Measurements from ENCODE around the gene RENBP.

Gene RENBP

DNA sequence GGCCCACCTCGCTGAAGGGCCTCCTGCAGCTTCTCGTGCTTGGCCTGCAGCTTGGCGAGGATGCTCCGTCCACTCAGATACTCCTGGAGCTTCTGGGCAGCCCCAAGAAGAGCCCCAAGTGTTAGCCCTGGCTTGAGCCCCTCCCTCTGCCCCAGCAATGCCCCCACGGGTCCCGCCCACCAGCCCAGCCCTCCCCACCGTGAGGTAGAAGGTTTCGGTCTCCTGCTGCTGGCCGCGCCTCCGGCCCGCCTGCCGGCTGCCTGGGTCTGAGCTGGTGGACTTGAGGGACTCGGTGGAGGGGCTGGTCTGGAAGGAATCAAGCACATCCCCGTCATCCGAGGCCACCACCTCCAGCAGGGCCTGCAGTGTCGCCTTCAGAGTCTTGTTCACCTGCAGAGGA, 31.2 kb downstream of the RENBP start:
- DNase-seq, result no peak

DNA sequence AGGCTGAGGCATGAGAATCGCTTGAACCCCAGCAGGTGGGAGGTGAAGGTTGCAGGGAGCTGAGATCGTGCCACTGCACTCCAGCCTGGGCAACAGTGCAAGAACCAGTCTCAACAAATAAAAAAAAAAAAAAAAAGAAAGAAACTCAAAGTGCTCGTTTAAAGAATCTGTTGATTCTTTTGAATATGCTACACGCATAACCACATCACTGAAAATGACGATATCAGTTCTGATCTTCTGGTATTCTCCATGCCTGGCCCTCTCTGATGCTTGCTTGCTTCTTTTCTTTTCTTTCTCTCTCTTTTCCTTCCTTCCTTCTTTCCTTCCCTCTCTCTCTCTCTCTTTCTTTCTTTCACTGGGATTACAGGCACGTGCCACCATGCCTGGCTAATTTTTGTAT, 32.6 kb downstream of the RENBP start:
- no peak for DNase-seq

DNA sequence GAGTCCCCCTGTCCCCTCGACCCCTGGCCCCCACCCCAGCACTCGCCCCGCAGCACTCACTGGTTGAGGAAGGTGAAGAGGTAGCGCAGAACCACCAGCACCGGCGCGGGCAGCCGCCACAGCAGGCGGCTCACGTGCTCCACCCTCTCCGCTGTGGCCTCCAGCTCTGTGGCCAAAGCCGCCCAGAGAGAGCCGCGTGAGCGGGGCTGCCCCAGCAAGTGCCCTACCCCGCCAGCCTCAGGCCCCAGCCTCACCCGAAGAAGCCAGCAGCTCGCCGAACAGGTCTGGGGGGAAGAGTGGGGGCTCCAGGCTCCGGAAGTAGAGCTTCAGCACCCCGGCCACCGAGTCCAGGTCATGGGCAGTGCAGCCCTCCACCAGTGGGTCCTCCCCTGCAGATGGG, 34.0 kb downstream of the RENBP start:
- DNase-seq, result no peak

DNA sequence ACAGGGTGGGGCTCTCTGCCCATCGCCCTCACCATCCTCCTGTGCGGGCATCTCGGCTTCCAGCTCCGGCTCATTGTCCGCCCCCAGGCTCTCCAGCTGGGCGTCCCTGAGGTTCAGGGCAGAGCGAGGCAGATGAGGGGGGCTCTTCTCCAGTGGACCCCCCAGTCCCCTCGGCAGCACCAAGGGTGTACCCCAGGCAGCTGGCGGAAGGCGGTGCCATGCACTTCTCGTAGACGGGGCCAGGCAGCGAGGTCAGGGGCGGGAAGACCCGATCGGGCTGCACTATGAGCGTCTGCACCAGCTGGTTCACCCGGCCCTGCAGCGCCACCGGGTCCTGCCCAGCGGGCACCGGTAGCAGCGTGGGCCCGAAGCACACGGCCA, 34.5 kb downstream of the RENBP start:
- DNase-seq, result no peak

DNA sequence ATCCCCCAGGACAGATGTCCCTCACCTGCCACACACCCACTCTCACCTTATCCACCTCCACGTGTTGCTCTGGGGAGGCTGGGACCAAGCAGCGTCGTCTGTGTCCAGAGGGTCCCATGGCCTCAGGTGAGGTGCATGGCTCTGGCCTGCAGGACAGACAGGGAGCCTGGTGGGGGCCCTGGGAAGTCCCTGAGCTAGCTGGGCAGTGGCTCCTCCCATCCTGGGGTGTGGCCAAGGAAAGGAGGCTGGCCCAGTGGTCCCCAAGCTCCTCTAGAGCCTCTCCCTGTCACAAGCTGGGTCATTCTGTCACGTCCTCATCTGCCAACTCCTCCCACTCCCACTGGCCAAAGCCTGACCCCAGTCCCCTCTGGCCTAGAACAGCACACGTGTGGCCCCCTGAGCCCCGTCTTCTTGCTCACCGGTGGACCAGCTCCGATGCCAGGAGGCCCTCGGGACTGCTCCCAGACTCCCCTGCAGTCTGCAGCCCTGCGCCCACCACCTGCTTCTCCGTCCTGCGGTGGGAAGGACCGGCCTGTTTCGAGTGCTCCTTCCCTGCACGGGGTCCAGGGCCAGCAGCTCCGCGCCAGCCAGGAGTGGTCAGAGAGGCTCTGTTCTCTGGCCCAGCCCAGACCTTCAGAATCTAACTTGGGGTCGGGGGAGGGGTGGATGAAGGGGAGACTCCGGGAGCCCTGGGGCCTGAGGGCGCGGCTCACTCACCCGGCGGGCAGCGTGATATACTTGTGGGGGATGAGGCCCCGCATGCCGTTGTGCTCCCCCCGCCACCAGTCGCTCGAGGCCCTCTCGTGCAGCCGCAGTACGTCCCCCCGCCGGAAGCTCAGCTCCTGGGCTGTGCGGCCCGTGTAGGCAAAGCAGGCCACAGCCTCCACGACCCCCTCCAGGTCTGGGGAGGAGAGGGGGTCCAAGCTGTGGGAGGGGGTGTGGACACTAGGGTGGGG, 35.1 kb downstream of the RENBP start:
- DNase-seq, result no peak

DNA sequence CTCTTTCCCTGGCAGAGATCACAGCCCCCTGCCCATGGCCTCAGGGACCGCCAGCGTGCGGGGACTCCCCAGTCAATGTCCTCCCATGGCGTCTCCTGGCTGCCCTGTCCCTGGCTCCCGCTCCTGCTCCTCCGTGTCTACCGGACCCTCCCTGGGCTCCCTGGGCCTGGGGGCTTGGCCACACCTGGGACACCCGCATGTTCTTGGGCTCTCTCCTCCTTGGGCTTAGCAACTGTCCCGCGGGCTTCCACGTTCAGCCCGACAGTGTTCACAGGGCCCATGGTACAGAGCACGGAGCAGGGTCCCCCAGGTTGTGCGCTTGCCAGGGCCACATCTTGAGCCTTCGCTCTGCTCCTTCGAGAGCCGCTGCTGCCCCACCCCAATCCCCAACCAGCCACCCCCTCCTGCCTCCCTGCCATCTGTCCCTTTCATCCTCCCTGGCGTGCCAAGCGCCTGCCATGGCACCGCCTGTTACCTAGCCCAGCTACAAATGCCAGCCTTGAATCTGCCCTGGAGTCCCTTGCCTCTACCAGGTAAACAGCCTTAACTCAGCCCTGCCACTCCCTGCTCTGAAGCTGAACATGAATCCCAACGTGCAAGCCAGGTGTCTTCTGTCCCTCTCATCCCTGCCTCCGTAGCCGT, 36.1 kb downstream of the RENBP start:
- DNase-seq, result no peak

DNA sequence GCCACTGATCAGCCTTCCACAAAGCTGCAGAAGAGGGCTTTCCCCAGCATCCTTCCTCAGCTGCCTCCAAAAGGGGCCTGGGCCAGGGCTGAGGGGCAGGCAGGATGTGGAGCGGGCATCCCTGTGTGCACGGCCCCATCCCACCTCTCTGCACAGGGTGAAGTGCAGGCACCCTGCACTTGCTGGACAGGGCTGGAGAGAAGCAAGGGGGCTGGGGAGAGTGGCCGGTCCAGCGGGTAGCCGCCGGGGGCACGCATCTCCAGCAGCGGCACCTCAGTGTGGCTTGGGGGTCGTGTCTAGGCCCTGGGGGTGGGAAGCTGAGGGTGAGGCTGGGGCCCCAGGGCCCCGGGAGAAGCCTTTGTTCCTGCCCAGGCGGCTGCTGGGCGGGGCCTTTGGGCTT, 37.0 kb downstream of the RENBP start:
- no peak for DNase-seq

DNA sequence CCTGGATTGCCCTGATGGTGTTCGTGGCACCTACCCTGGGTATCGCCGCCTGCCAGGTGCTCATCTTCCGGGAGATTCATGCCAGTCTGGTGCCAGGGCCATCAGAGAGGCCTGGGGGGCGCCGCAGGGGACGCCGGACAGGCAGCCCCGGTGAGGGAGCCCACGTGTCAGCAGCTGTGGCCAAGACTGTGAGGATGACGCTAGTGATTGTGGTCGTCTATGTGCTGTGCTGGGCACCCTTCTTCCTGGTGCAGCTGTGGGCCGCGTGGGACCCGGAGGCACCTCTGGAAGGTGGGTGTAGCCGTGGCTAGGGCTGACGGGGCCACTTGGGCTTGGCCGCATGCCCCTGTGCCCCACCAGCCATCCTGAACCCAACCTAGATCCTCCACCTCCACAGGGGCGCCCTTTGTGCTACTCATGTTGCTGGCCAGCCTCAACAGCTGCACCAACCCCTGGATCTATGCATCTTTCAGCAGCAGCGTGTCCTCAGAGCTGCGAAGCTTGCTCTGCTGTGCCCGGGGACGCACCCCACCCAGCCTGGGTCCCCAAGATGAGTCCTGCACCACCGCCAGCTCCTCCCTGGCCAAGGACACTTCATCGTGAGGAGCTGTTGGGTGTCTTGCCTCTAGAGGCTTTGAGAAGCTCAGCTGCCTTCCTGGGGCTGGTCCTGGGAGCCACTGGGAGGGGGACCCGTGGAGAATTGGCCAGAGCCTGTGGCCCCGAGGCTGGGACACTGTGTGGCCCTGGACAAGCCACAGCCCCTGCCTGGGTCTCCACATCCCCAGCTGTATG, 38.1 kb downstream of the RENBP start:
- DNase-seq, result no peak

DNA sequence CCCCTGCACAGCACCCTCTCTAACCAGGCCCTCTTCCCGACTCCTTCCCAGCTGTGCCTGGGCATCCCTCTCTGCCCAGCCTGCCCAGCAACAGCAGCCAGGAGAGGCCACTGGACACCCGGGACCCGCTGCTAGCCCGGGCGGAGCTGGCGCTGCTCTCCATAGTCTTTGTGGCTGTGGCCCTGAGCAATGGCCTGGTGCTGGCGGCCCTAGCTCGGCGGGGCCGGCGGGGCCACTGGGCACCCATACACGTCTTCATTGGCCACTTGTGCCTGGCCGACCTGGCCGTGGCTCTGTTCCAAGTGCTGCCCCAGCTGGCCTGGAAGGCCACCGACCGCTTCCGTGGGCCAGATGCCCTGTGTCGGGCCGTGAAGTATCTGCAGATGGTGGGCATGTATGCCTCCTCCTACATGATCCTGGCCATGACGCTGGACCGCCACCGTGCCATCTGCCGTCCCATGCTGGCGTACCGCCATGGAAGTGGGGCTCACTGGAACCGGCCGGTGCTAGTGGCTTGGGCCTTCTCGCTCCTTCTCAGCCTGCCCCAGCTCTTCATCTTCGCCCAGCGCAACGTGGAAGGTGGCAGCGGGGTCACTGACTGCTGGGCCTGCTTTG, 38.9 kb downstream of the RENBP start:
- DNase-seq, result no peak

DNA sequence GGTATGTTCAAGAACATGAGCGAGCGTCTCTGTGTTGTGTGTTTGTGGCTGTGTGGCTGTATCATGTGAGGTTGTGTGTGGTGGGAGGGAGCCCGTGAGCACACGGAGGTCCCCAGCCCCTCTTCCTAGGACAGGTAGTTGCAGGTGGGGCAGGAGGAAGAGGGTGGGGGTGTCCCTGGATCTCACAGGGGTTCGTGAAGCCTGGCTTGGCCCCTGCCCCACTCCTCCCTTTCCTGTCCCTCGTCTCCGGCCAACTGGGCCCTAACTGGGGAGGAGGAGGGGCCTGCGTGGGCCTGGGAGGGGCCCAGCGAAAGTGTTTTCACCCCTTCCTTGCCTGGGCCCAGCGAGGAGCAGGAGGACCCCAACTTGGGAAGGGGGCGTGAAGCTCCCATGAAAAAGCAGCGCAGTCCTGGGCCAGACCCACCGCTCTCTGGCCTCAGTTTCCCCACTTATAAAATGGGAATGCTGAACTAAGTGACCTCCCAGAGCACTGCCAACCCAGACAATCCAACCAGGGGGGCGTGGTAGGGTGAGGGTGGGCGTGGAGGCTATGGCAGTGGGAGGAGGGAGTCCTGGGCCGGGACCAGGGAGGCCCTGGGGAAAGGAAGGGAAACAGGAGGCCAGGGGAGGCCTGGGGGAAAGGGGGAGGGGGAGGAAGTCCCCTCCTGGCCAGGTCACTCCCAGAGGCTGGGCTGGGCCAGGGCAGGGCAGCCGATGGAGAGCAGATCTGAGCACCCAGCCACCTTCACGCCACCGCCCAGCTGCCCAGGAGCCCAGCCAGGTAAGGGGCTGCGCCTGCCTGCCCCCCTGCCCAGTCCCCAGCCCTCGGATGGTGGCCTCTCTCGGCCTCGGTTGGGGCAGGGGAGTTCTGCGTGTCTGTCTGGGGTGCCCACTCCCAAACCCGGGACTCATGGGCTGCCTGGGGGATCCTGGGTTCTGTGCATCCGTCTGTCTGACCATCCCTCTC, 40.2 kb downstream of the RENBP start, which contains the start of gene AVPR2:
Gene AVPR2 (plus strand): TSS at position 683 of the 967 bp plus-strand sequence. CDS start 473 bp downstream, outside the sequence.
- DNase-seq, result no peak

DNA sequence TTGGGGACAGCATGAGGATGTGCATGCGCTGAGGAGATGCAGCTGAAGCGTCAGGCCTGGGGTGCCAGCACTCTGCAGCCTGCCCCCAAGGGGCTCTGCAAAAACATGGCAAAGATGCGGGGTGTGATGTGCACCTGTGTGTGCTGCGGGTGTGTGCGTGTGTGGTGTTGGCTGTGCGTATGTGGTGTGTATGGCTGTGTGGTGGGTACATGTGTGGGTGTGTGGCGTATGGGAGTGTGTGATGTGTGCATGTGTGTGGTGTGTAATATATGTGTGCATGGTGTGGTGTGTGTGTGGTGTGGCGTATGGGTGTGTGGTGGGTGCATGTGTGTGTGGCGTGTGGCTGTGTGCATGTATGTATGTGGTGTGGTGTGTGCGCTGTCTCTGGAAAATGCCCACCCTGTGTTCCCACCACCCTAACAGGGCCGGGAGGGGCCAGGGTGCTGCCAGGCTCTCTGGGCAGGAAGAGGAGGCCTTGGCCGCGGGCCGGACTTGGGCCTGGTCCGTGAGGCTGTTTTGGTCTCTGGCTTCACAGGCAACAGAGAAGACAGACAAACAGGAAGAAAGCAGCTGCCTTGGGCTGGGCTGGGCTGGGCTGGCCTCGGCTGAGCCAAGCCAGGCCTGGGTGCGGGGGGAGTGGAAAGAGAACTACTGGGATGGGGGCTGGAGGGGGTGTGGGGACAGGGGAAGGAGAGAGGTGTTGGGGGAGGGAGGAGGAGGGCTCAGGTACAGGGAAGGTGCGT, 41.0 kb downstream of the RENBP start:
- DNase-seq, result no peak

DNA sequence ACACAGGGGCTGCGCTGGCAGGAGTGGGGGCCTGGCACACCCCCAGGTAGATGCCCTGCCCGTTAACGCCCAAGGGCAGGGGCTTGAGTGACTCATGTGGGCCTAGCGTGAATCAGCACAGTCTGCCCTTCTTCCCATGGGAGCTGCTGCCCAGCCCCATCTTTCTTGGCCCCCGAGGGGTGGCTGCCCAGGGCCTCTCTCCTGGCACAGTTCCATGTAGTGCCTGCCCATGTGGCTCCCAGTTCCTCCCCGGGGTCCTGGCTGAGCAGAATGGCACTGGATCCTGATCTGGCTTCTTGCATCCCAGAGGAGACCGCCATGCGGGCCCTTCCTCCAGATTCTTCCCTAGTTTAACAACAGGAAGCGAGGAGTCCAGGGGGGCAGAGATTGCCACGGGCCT, 42.1 kb downstream of the RENBP start:
- DNase-seq, result no peak

DNA sequence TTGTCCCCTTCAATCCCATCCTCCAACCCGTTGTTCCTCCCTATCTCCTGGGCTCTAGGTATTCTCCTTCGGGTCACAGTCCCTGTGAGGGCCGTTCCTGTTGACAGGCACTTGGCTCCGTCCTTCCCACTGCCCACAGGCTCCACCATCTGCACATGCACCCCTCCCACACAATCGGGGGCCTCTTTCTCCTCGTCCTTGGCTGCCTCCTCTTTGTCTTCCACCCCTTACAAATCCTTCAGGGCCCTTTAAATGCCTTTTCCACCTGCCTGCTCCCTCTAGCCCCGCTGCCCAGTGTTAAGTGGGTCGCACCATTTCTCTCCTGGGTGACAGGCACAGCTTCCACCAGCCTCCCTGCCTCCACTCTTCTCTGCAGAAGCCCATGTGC, 42.7 kb downstream of the RENBP start:
- DNase-seq, result no peak

DNA sequence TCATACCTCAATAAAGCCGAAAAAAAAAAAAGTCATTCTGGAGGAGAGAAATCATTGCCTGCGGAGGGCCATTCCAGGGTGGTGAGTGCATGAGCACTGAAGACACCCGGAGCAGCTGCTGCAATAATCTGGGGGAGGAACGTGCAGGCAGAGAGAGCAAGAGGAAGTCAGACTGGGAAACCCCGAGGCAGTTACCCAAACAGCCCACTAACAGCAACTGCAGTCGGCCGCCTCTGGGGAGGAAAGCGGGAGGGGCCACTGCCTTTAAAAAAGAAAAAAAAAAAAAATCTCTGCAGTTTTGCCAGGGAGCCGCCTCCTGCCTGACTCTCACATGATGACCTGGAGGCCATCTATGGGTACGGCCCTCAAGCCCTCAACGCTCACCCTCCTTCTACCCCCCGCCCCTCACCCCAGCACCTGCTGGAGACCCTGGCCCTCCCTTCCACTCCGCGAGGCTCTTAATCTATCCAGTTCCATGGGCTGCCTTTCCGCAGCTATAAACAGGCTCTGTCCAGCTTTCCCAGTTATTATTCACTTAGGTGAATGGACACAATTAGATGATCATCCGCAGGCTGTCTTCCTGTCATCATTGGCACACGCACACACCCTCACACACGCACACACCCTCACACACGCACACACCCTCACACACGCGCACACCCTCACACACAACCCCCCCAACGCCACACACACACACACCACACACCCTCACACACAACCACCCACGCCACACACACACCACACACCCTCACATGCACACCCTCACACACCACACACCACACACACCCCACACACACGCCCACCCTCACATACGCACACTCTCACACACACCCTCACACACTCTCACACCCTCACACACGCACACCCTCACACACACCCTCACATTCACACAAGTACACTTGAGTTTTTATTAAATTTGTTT, 43.4 kb downstream of the RENBP start:
- DNase-seq, result peak; percentile 56 to 59

DNA sequence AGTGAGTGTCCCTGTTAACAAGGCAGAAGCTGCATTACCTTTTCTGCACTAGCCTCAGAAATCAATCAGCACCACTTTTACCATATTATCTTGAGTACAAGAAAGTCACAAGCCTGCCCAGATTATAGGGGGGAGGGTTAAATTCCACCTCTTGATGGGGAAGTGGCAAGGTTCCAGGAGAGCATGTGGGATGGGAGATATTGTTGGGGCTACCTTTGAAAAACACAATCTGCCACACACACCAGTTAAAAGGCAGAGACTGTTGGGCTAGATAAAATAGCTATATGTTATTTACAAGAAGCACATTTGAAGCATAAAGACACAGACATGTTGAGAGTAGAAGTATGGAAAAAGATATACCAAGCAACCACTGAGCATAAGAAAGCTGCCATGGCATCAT, 46.5 kb downstream of the RENBP start:
- no peak for DNase-seq

DNA sequence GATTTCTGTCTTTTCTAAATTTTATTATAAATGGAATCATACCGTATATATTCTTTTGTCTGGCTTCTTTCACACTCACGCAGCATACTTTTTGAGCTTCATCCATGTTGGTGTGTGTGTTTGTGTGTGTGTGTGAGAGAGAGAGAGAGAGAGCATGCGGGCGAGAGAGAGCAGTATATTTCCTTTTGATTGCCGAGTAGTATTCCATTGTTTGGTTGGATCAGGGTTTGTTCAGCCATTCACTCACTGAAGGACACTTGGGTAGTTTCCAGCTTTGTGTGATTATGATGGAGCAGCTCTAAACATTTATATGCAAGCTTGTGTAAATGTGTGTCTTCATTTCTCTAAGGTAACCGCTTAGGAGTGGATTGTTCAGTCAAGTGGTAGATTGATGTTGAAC, 55.3 kb downstream of the RENBP start:
- DNase-seq, result no peak

DNA sequence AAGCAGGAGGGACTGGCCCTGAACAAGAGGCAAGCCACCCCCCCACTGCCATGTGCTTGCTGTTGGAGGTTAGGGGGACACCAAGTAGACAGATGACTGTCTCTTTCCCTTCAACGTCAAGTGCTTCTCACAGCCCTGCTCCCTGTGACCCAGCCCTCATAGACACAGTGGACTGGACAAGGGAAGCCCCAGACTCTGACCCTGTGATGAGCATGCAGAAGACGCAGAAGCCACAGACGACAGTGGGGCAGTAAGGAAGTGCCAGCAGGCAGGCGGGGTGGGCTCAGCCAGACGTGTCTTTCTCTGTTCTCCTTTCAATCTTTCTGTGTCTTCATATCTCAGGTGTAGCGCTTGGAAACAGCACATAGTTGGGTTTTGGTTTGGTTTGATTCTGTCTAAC, 56.1 kb downstream of the RENBP start:
- DNase-seq, result no peak

DNA sequence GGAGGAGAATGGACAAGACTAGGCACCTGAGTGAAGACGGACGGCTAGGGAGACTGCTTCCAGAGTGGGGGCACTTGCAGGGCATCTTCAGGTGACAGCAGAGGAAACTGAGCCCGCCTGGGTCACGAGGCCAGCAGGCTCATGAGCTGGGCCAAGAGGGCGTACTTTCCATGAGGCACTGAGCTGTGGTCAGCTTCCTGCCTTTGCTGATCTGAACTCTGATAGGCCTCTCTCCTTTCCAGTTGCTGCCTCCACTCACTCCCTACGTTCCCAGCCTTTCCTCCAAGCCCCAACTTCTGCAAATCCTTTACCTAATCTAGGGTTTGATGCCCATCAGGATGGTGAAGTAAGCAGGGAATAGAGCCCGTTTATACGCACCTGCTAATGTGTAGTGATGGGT, 57.1 kb downstream of the RENBP start:
- no peak for DNase-seq

DNA sequence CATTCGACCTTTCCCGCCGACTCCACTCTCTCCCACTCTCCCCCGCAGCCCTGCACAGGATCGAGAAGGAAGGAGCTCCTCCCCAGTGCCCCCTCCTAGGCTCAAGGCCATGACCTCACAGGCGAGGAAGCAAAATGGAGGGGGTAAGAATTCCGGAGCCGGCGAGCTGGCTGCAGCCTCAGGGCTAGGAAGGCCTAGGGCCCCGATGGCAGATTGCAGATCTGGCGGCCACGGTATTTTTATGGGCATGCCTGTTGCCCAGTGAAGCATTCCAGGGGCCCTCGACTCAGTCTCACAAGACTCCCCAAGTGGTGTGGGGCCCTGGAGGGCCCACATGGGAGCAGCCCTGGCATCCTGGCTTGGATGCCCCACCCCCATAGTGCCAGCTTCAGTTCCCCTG, 57.5 kb downstream of the RENBP start:
- DNase-seq, result no peak

All from NCI-H2081 (cell line).